GM21423 (cell line): ENCODE results near the gene NIFK.
A peak's percentile ranks its signal among the peaks of the same experiment; 100 is the strongest.

Experiments
- ATAC-seq: cut with Tn5 transposase; IDR thresholded peaks from one replicate; pipeline ENCODE4 v1.9.1; 2021; ENCODE audit warnings: mild to moderate bottlenecking, moderate library complexity; ENCODE audit not compliant: unreplicated experiment

NIFK gene

GRCh38 chr2:121736462-121737336, at the start of gene NIFK:
Gene NIFK, minus strand, starts transcription at chr2:121736875. Its CDS starts 25 bp downstream, at chr2:121736850.
- ATAC-seq, result peak; percentile 94

- ATAC-seq, result no peak
Observed at GRCh38 chr2:121783180-121783579, 46.5 kb upstream of the NIFK start.

- no peak for ATAC-seq
Observed at GRCh38 chr2:121778741-121779487, 42.2 kb upstream of the NIFK start.

GRCh38 chr2:121777699-121778058, 41.0 kb upstream of the NIFK start:
- ATAC-seq, result no peak

- no peak for ATAC-seq
Observed at GRCh38 chr2:121776885-121777698, 40.4 kb upstream of the NIFK start.

- ATAC-seq, result no peak
Observed at GRCh38 chr2:121776361-121776760, 39.7 kb upstream of the NIFK start.

GRCh38 chr2:121774235-121774634, 37.6 kb upstream of the NIFK start:
- no peak for ATAC-seq

- no peak for ATAC-seq
Observed at GRCh38 chr2:121771976-121772742, 35.5 kb upstream of the NIFK start.

GRCh38 chr2:121768143-121768755, 31.6 kb upstream of the NIFK start:
- ATAC-seq, result no peak

GRCh38 chr2:121766624-121767023, 29.9 kb upstream of the NIFK start:
- no peak for ATAC-seq

GRCh38 chr2:121764681-121765228, 28.1 kb upstream of the NIFK start:
- ATAC-seq, result no peak

- peak; percentile 100 for ATAC-seq
Observed at GRCh38 chr2:121755237-121756111, 18.8 kb upstream of the NIFK start, which contains the start of gene TSN. Gene TSN, plus strand, starts transcription at chr2:121755651. Its CDS starts 129 bp downstream, at chr2:121755780.

- no peak for ATAC-seq
Observed at GRCh38 chr2:121754851-121755236, 18.2 kb upstream of the NIFK start.

GRCh38 chr2:121748202-121748601, 11.5 kb upstream of the NIFK start:
- ATAC-seq, result peak; percentile 55

- ATAC-seq, result no peak
Observed at GRCh38 chr2:121746071-121746578, 9.4 kb upstream of the NIFK start.

GRCh38 chr2:121741450-121741849, 4.8 kb upstream of the NIFK start:
- ATAC-seq, result no peak

- ATAC-seq, result no peak
Observed at GRCh38 chr2:121740973-121741372, 4.3 kb upstream of the NIFK start.

GRCh38 chr2:121736140-121736461, 574 bp downstream of the NIFK start:
- ATAC-seq, result no peak
